Stimulated activated effector memory CD8-positive, alpha-beta T cell treated with anti-CD3 and anti-CD28 coated beads, Interleukin-12 subunit alpha, Interleukin-12 subunit beta, amount 100 ng/mL, for 72 hours (primary cell): ENCODE results near the gene SEMA4B.
A peak's percentile ranks its signal among the peaks of the same experiment; 100 is the strongest.
"Not testable (repeated sequence)": the region's sequence is repeated elsewhere in the genome, so short reads cannot be mapped to it uniquely, and the experiment has no call there.

Source experiments
- ATAC-seq: fragments of 150-1000 bp; cut with Tn5 transposase; 2 replicates; pipeline ENCODE4 v1.10.0; 2021
- DNase-seq, 2 donors: peaks; one replicate each; pipeline ENCODE4 v3.0.0; 2021 to 2022; ENCODE audit warnings: low spot score in 2 of 2
- H3K27ac Mint-ChIP-seq: one replicate; pipeline ENCODE4 v1.8.0; 2022; ENCODE audit warnings: mild to moderate bottlenecking, mixed read lengths
- H3K36me3 Mint-ChIP-seq: one replicate; pipeline ENCODE4 v1.8.0; 2022; ENCODE audit warnings: mild to moderate bottlenecking, mixed read lengths
- H3K4me1 Mint-ChIP-seq: one replicate; pipeline ENCODE4 v1.8.0; 2022; ENCODE audit warnings: mixed read lengths
- H3K4me3 Mint-ChIP-seq: one replicate; pipeline ENCODE4 v1.8.0; 2022; ENCODE audit warnings: mild to moderate bottlenecking, mixed read lengths
- H3K9me3 Mint-ChIP-seq: one replicate; pipeline ENCODE4 v1.8.0; 2022; ENCODE audit warnings: mixed read lengths

The SEMA4B gene

DNA sequence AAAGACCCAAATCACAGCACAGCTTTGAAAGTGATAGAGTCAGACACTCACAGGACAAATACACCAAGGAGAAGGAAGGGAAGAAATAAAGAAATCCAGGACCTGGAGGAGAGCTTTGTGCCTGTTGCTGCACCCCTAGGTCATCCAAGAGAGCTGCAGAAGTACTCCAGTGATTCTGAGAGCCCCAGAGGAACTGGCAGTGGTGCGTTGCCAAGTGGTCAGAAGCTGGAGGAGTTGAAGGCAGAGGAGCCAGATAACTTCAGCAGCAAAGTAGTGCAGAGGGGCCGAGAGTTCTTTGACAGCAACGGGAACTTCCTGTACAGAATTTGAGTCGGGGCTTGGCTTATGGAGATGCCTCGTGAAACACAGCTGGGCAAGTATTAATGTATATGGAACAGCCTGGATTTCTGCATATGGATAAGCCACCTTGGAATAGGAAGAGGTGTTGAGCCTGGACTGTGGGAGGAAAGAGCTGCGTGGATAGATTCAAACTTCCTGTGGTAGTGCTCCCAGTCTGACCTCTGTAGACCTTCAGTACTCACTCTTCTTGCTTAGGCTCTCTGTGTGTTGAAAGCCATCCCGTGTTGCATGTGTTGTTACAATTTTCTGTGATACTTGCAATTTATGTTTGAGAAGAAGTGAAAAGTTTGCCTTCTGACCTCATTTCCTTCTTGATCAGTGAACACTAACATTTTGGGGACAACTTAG is 70.5 kb downstream of the SEMA4B start:
- DNase-seq (no peak), ATAC-seq (no peak)
- H3K9me3 Mint-ChIP-seq, result no peaks in the 10 kb centered on the region
- peak overlapping the region; percentile 82 for H3K27ac Mint-ChIP-seq
- H3K4me3 Mint-ChIP-seq, result no peak overlapping the region
- peaks cover 54% of the 10 kb centered on the region for H3K4me1 Mint-ChIP-seq
- H3K36me3 Mint-ChIP-seq, result peaks cover 97% of the 10 kb centered on the region

DNA sequence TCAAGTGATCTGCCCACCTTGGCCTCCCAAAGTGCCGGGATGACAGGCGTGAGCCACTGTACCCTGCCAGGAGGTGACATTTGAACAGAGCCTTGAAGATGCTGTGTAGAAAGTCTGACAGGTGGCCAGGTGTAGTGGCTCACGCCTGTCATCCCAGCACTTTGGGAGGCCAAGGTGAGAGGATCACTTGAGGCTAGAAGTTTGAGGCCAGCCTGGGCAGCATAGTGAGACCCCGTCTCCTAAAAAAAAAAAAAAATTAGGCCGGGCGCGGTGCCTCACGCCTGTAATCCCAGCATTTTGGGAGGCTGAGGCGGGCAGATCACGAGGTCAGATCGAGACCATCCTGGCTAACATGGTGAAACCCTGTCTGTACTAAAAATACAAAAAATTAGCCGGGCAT is 77.3 kb downstream of the SEMA4B start:
- not testable (repeated sequence) for H3K27ac Mint-ChIP-seq, H3K4me3 Mint-ChIP-seq, DNase-seq, ATAC-seq, H3K9me3 Mint-ChIP-seq, H3K4me1 Mint-ChIP-seq
- H3K36me3 Mint-ChIP-seq, result peaks cover 28% of the 10 kb centered on the region
